T-cell (primary cell): ENCODE data around the gene KLK6. TPM values are rescaled to one million over a fixed set of nuclear protein-coding genes. Genes with fewer than 3 reads are reported as not detected.
A peak's percentile ranks its signal among the peaks of the same experiment; 100 is the strongest.

Experiments
- ATAC-seq, 4 experiments: fragments of 200-7000 bp in 3 of 4; fragments of 150-1000 bp in 1 of 4; cut with Tn5 transposase; replicated peaks in 1 of 4; 1 replicate in 3 of 4; 2 replicates in 1 of 4; pipeline ENCODE4 v1.10.0; 2021; ENCODE audit warnings: moderate library complexity in 3 of 4, mild to moderate bottlenecking in 2 of 4, moderate number of reproducible peaks in 1 of 4
- CTCF ChIA-PET, 2 donors: fragments of 300-600 bp; sonication (Branson Sonifier 250); formaldehyde crosslinking; loops; one replicate each; lab custom pipeline; 2022; ENCODE audit warnings: antibody characterized with exemption in 2 of 2; lab: Charles Lee
- POLR2A ChIA-PET, 2 donors: fragments of 300-600 bp; sonication (Branson Sonifier 250); formaldehyde crosslinking; loops; one replicate each; lab custom pipeline; 2022; ENCODE audit warnings: antibody characterized with exemption in 2 of 2; lab: Charles Lee
- DNase-seq, 35 experiments: peaks; one replicate each; pipeline versions ENCODE4 v3.0.0 to v3.0.0-alpha.2; 2013 to 2023
- H3K27ac ChIP-seq: one replicate; pipeline ENCODE4 v1.5.1; 2013; ENCODE audit warnings: low read length
- H3K27me3 ChIP-seq, 2 experiments: replicated peaks in 1 of 2; 1 replicate in 1 of 2; 2 replicates in 1 of 2; pipeline versions ENCODE4 v1.6.1 to v1.7.0; 2013; ENCODE audit warnings: low read length in 1 of 2, mixed read lengths in 1 of 2; ENCODE audit not compliant: control insufficient read depth in 2 of 2, insufficient read depth in 2 of 2; ENCODE audit errors: extremely low read depth in 1 of 2
- H3K36me3 ChIP-seq, 2 donors: 1 replicate in 1 of 2; 2 replicates in 1 of 2; pipeline versions ENCODE4 v1.6.1 to v1.7.0; 2013; ENCODE audit warnings: low read length in 1 of 2; ENCODE audit not compliant: control insufficient read depth in 2 of 2, insufficient read depth in 1 of 2; ENCODE audit errors: extremely low read depth in 1 of 2
- H3K4me1 ChIP-seq, 2 experiments: 1 replicate in 1 of 2; 2 replicates in 1 of 2; pipeline versions ENCODE4 v1.6.1 to v1.7.0; 2013; ENCODE audit warnings: low read length in 2 of 2, mixed read lengths in 1 of 2; ENCODE audit not compliant: insufficient read depth in 2 of 2, control insufficient read depth in 1 of 2; ENCODE audit errors: extremely low read depth in 1 of 2
- H3K4me3 ChIP-seq, 2 donors: 1 replicate in 1 of 2; 2 replicates in 1 of 2; pipeline versions ENCODE4 v1.5.1 to v1.7.0; 2013; ENCODE audit warnings: mild to moderate bottlenecking in 2 of 2, low read length in 1 of 2, moderate library complexity in 1 of 2; ENCODE audit not compliant: control insufficient read depth in 1 of 2; ENCODE audit errors: extremely low read depth in 1 of 2
- H3K9me3 ChIP-seq: 2 replicates; pipeline ENCODE4 v1.7.0; 2013
- H3K27ac Mint-ChIP-seq, 2 donors: one replicate each; pipeline ENCODE4 v1.8.0; 2020 to 2021; ENCODE audit warnings: mild to moderate bottlenecking in 2 of 2, mixed read lengths in 2 of 2
- H3K27me3 Mint-ChIP-seq, 2 donors: one replicate each; pipeline ENCODE4 v1.8.0; 2021 to 2022; ENCODE audit warnings: mixed read lengths in 2 of 2
- H3K36me3 Mint-ChIP-seq: one replicate; pipeline ENCODE4 v1.8.0; 2021; ENCODE audit warnings: mixed read lengths
- H3K4me1 Mint-ChIP-seq, 3 donors: one replicate each; pipeline ENCODE4 v1.8.0; 2020 to 2022; ENCODE audit warnings: mixed read lengths in 3 of 3, mild to moderate bottlenecking in 1 of 3
- H3K4me3 Mint-ChIP-seq, 3 donors: one replicate each; pipeline ENCODE4 v1.8.0; 2020 to 2022; ENCODE audit warnings: mild to moderate bottlenecking in 3 of 3, mixed read lengths in 3 of 3, moderate library complexity in 3 of 3
- H3K9me3 Mint-ChIP-seq, 3 donors: one replicate each; pipeline ENCODE4 v1.8.0; 2020 to 2022; ENCODE audit warnings: mixed read lengths in 3 of 3
- WGBS: methylation state at CpG from one replicate; pipeline ENCODE4 v1.1.5; 2013; ENCODE audit warnings: missing lambda C conversion rate; ENCODE audit not compliant: insufficient coverage; 5-methylcytosine and 5-hydroxymethylcytosine counted together
- total RNA-seq, 35 experiments: library from RNA in 6 of 35; stranded (reverse) in 6 of 35; fragments of 120-200 nt in 1 of 35; gene quantifications; one replicate each; pipeline versions ENCODE4 v1.2.1 to v1.2.4 and lab custom pipeline; 2013 to 2026

KLK6 gene
- total RNA-seq = not detected
- total RNA-seq (2013) = not detected
- total RNA-seq (lab: John Stamatoyannopoulos, UW) = 0 to 0.37 (median 0) reads per million in 29 experiments

GRCh38 chr19:50969413-50969760, at the start of gene KLK6:
TSS of gene KLK6 (minus strand) at chr19:50969591. CDS start at chr19:50968104, 1,487 bp downstream.
- Histone ChIP-seq H3K4me3 (no peak within 1 kb of the TSS), H3K9me3 (no peaks in the 10 kb centered on the region), H3K27me3 (peaks cover 0 to 71% of the 10 kb centered on the region in 2 experiments), H3K4me1 (no peaks in the 10 kb centered on the region), H3K27ac (no peak within 1 kb of the TSS), H3K36me3 (no peaks in the 10 kb centered on the region)
- H3K27me3 Mint-ChIP-seq = peaks cover 51 to 55% of the 10 kb centered on the region in 2 donors
- CTCF ChIA-PET = no interaction called here
- peaks cover 0 to under 1% (median 0%) of the 10 kb centered on the region in 3 donors for H3K9me3 Mint-ChIP-seq
- POLR2A ChIA-PET = no interaction called here
- WGBS = 80% methylated on average over 18 of the region's 19 CpGs
- no peaks in the 10 kb centered on the region for H3K36me3 Mint-ChIP-seq
- H3K4me1 Mint-ChIP-seq = no peaks in the 10 kb centered on the region
- DNase-seq = no peak
- ATAC-seq = no peak
- no peak within 1 kb of the TSS for H3K4me3 Mint-ChIP-seq
- H3K27ac Mint-ChIP-seq = no peak within 1 kb of the TSS

GRCh38 chr19:51018745-51019543, 49.6 kb upstream of the KLK6 start:
- peaks cover 5 to 89% of the 10 kb centered on the region in 2 experiments for H3K27me3 ChIP-seq
- 2% methylated on average over 42 of the region's 68 CpGs for WGBS
- no peak for DNase-seq
- Mint-ChIP-seq H3K4me1 (peaks cover 14 to 25% (median 23%) of the 10 kb centered on the region in 3 donors), H3K27me3 (peaks cover 59 to 81% of the 10 kb centered on the region in 2 donors), H3K9me3 (no peaks in the 10 kb centered on the region), H3K36me3 (no peaks in the 10 kb centered on the region), H3K27ac (no peak overlapping the region), H3K4me3 (peak overlapping the region in 2 of 3 donors; percentile 67 to 80)
- ATAC-seq = peak in 1 of 4 experiments; percentile 12
- H3K4me3 ChIP-seq = no peak overlapping the region
- POLR2A ChIA-PET = no interaction called here
- no peak overlapping the region for H3K27ac ChIP-seq
- H3K9me3 ChIP-seq = no peaks in the 10 kb centered on the region
- CTCF ChIA-PET = no interaction called here
- H3K36me3 ChIP-seq = no peaks in the 10 kb centered on the region
- H3K4me1 ChIP-seq = peaks cover 0 to 29% of the 10 kb centered on the region in 2 experiments

- peak in 2 of 4 experiments; percentile 12 to 62 for ATAC-seq
- Histone ChIP-seq H3K4me3 (no peak overlapping the region), H3K27me3 (peaks cover 5 to 87% of the 10 kb centered on the region in 2 experiments), H3K4me1 (peaks cover 0 to 29% of the 10 kb centered on the region in 2 experiments), H3K27ac (no peak overlapping the region), H3K9me3 (no peaks in the 10 kb centered on the region), H3K36me3 (no peaks in the 10 kb centered on the region)
- WGBS = 5% methylated on average over 61 of the region's 68 CpGs
- Mint-ChIP-seq H3K27me3 (peaks cover 49 to 75% of the 10 kb centered on the region in 2 donors), H3K27ac (no peak overlapping the region), H3K9me3 (no peaks in the 10 kb centered on the region), H3K4me1 (peaks cover 14 to 25% (median 23%) of the 10 kb centered on the region in 3 donors), H3K4me3 (peak overlapping the region in 2 of 3 donors; percentile 31 to 80), H3K36me3 (no peaks in the 10 kb centered on the region)
- CTCF ChIA-PET = no interaction called here
- DNase-seq = peak in 18 of 35 experiments; percentile 10 to 63 (median 26)
- POLR2A ChIA-PET = no interaction called here
Observed at GRCh38 chr19:51016798-51017683, 47.6 kb upstream of the KLK6 start.

GRCh38 chr19:51015691-51016267, 46.4 kb upstream of the KLK6 start:
- Histone ChIP-seq H3K27me3 (peaks cover 2 to 81% of the 10 kb centered on the region in 2 experiments), H3K27ac (no peak overlapping the region), H3K4me3 (no peak overlapping the region), H3K36me3 (no peaks in the 10 kb centered on the region), H3K4me1 (peaks cover 0 to 29% of the 10 kb centered on the region in 2 experiments), H3K9me3 (no peaks in the 10 kb centered on the region)
- Mint-ChIP-seq H3K4me3 (peak overlapping the region in 1 of 3 donors; percentile 46), H3K9me3 (no peaks in the 10 kb centered on the region), H3K27me3 (peaks cover 52 to 80% of the 10 kb centered on the region in 2 donors), H3K36me3 (no peaks in the 10 kb centered on the region), H3K27ac (peak overlapping the region in 1 of 2 donors; percentile 1), H3K4me1 (peaks cover 14 to 25% (median 23%) of the 10 kb centered on the region in 3 donors)
- ChIA-PET CTCF (no interaction called here), POLR2A (no interaction called here)
- no peak for DNase-seq
- no peak for ATAC-seq
- 80% methylated on average over 18 of the region's 19 CpGs for WGBS

- Histone ChIP-seq H3K4me1 (peaks cover 0 to 25% of the 10 kb centered on the region in 2 experiments), H3K27me3 (peaks cover 2 to 79% of the 10 kb centered on the region in 2 experiments), H3K4me3 (no peak overlapping the region), H3K9me3 (no peaks in the 10 kb centered on the region), H3K36me3 (no peaks in the 10 kb centered on the region), H3K27ac (no peak overlapping the region)
- 81% methylated on average over 3 of the region's 6 CpGs for WGBS
- H3K27ac Mint-ChIP-seq = no peak overlapping the region
- no peak for ATAC-seq
- CTCF ChIA-PET = no interaction called here
- H3K27me3 Mint-ChIP-seq = peaks cover 59 to 79% of the 10 kb centered on the region in 2 donors
- no peaks in the 10 kb centered on the region for H3K9me3 Mint-ChIP-seq
- DNase-seq = no peak
- H3K36me3 Mint-ChIP-seq = no peaks in the 10 kb centered on the region
- no peak overlapping the region for H3K4me3 Mint-ChIP-seq
- POLR2A ChIA-PET = no interaction called here
- H3K4me1 Mint-ChIP-seq = peaks cover 14 to 19% (median 19%) of the 10 kb centered on the region in 3 donors
Observed at GRCh38 chr19:51014242-51014641, 44.9 kb upstream of the KLK6 start.

- Mint-ChIP-seq H3K9me3 (no peaks in the 10 kb centered on the region), H3K27me3 (peaks cover 50 to 74% of the 10 kb centered on the region in 2 donors), H3K4me3 (no peak overlapping the region), H3K27ac (no peak overlapping the region), H3K36me3 (no peaks in the 10 kb centered on the region), H3K4me1 (peaks cover 7 to 11% (median 8%) of the 10 kb centered on the region in 3 donors)
- H3K4me1 ChIP-seq = peaks cover 0 to 13% of the 10 kb centered on the region in 2 experiments
- no peaks in the 10 kb centered on the region for H3K9me3 ChIP-seq
- ChIA-PET POLR2A (no interaction called here), CTCF (no interaction called here)
- H3K36me3 ChIP-seq = no peaks in the 10 kb centered on the region
- peaks cover 2 to 68% of the 10 kb centered on the region in 2 experiments for H3K27me3 ChIP-seq
- no peak overlapping the region for H3K27ac ChIP-seq
- ATAC-seq (no peak), DNase-seq (no peak)
- WGBS = 66% methylated on average over 10 of the region's 12 CpGs
- H3K4me3 ChIP-seq = no peak overlapping the region
Observed at GRCh38 chr19:51012661-51013190, 43.3 kb upstream of the KLK6 start.
